ENCODE measurements around the gene UBE2R2. TPM values are rescaled to one million over a fixed set of nuclear protein-coding genes. Genes with fewer than 3 reads are reported as not detected.

The UBE2R2 gene
- total and polyA plus RNA-seq, 10 of the 15 experiments (the other 5 are each of a cell fraction or from before 2014, with no cell fraction given), result 7.2 to 32.8 (median 17.2) TPM

- POLR2A ChIA-PET, result no interaction called here
- Histone ChIP-seq H3K27me3 (replicated peaks in 1 of 2; ENCODE audit: control insufficient read depth in 2 of 2, insufficient read depth in 2 of 2, low read length in 1 of 2) (no peaks in the 10 kb centered on the region), H3K36me3 (ENCODE audit: control insufficient read depth in 2 of 2, insufficient read depth in 2 of 2, low read length in 1 of 2) (peaks cover 45 to 63% of the 10 kb centered on the region in 2 experiments), H3K4me1 (ENCODE audit: control insufficient read depth, insufficient read depth, low read length) (no peaks in the 10 kb centered on the region), H3K9me3 (replicated peaks; ENCODE audit: control insufficient read depth, insufficient read depth, low read length) (no peaks in the 10 kb centered on the region), H3K9ac (ENCODE audit: control insufficient read depth, insufficient read depth, low read length) (no peak overlapping the region), H3K4me2 (ENCODE audit: control insufficient read depth, insufficient read depth) (no peak overlapping the region), H3K4me3 (no peak overlapping the region), H2AFZ (ENCODE audit: control insufficient read depth, low read depth, low read length) (no peak overlapping the region), H4K20me1 (ENCODE audit: control insufficient read depth, insufficient read depth) (no peaks in the 10 kb centered on the region), H3K79me2 (ENCODE audit: control insufficient read depth, insufficient read depth, low read length) (no peaks in the 10 kb centered on the region), H3K27ac (ENCODE audit: control insufficient read depth, insufficient read depth) (no peak overlapping the region)
- intact Hi-C loops (cut with micrococcal nuclease; ENCODE audit: unreplicated experiment) (loop anchor here (5.0 kb wide), 1 partner anchor 117 kb away; no protein-coding TSS in a partner anchor), in situ Hi-C loops (cut with MboI) (no loop called here)
- no peak for DNase-seq (ENCODE audit: low read depth, low spot score)
- 86% methylated on average over 14 of the region's 14 CpGs for WGBS (ENCODE audit: insufficient coverage, insufficient replicate concordance, low lambda C conversion rate, missing lambda C conversion rate)
- RAD21 ChIA-PET (ENCODE audit: unreplicated experiment), result interaction anchor here (1.0 to 1.4 kb wide), 3 partner anchors 106 to 149 kb away, joined by 3 to 8 read pairs (median 4); no protein-coding TSS in a partner anchor
- no peak for FAIRE-seq
- SMC1A ChIA-PET (ENCODE audit: uncharacterized antibody, unreplicated experiment), result interaction anchor here (1.1 to 2.1 kb wide), 6 partner anchors 11 to 149 kb away, joined by 3 to 12 read pairs (median 5); no protein-coding TSS in a partner anchor
- TF ChIP-seq MYC (IDR thresholded peaks at IDR 0.05; ENCODE audit: insufficient read depth, insufficient read length, insufficient replicate concordance, low read length, severe bottlenecking) (no peak), BMI1 (IDR thresholded peaks at IDR 0.05; ENCODE audit: borderline replicate concordance) (no peak), USF2 (IDR thresholded peaks at IDR 0.05; ENCODE audit: borderline replicate concordance, low read depth, low read length) (no peak), SKIL (IDR thresholded peaks at IDR 0.05; ENCODE audit: low read depth, poor library complexity, severe bottlenecking) (no peak), TCF12 (IDR thresholded peaks at IDR 0.05; ENCODE audit: low read depth, low read length) (no peak), MXI1 (IDR thresholded peaks at IDR 0.05; ENCODE audit: low read depth, low read length) (no peak), SMC3 (IDR thresholded peaks at IDR 0.05; ENCODE audit: borderline replicate concordance, low read length) (no peak), TBL1XR1 (IDR thresholded peaks at IDR 0.05; ENCODE audit: low read depth, low read length) (no peak), PAX8 (IDR thresholded peaks at IDR 0.05) (no peak), NBN (IDR thresholded peaks at IDR 0.05) (no peak), RBBP5 (conservative IDR thresholded peaks at IDR 0.05) (no peak), CREB1 (IDR thresholded peaks at IDR 0.05; ENCODE audit: low read depth) (no peak), TAF1 (IDR thresholded peaks at IDR 0.05; ENCODE audit: borderline replicate concordance, low read depth, low read length) (no peak), HDAC2 (IDR thresholded peaks at IDR 0.05) (no peak), IRF3 (IDR thresholded peaks at IDR 0.05) (no peak), YY1 (IDR thresholded peaks at IDR 0.05; ENCODE audit: low read depth, low read length) (no peak), STAT1 (conservative IDR thresholded peaks at IDR 0.05) (no peak)
- TF ChIP-seq, protein P1, sequence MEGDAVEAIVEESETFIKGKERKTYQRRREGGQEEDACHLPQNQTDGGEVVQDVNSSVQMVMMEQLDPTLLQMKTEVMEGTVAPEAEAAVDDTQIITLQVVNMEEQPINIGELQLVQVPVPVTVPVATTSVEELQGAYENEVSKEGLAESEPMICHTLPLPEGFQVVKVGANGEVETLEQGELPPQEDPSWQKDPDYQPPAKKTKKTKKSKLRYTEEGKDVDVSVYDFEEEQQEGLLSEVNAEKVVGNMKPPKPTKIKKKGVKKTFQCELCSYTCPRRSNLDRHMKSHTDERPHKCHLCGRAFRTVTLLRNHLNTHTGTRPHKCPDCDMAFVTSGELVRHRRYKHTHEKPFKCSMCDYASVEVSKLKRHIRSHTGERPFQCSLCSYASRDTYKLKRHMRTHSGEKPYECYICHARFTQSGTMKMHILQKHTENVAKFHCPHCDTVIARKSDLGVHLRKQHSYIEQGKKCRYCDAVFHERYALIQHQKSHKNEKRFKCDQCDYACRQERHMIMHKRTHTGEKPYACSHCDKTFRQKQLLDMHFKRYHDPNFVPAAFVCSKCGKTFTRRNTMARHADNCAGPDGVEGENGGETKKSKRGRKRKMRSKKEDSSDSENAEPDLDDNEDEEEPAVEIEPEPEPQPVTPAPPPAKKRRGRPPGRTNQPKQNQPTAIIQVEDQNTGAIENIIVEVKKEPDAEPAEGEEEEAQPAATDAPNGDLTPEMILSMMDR (IDR thresholded peaks at IDR 0.05 in 2 of 3, conservative IDR thresholded peaks at IDR 0.05 in 1 of 3; ENCODE audit: control insufficient read depth in 2 of 3, extremely low read depth in 1 of 3, insufficient read depth in 1 of 3, low read depth in 3 of 3, low read length in 3 of 3), result no peak
- no TSS peak for BruUV-seq (replicated peaks)
- no peak for ATAC-seq
- CTCF ChIA-PET, result interaction anchor here (0.7 to 3.8 kb wide), 9 partner anchors 11 to 149 kb away, joined by 3 to 28 read pairs (median 3); no protein-coding TSS in a partner anchor
Measured at GRCh38 chr9:33923998-33924701, 107.2 kb downstream of the UBE2R2 start.

Data from GM12878 (cell line).